Left lung (tissue), 10 donors: ENCODE measurements around the gene SKOR2. TPM values are rescaled to one million over a fixed set of nuclear protein-coding genes. Genes with fewer than 3 reads are reported as not detected.

Experiments used
- ATAC-seq: fragments of 200-7000 bp; cut with Tn5 transposase; one replicate; pipeline ENCODE4 v1.9.1; 2020; ENCODE audit warnings: moderate library complexity
- DNase-seq, 4 donors: peaks; one replicate each; pipeline ENCODE4 v3.0.0-alpha.2; 2013 to 2020
- H3K27ac ChIP-seq, 2 donors: fragments of 200-600 bp; sonication (generic) in 1 of 2; one replicate each; pipeline versions ENCODE4 v1.5.0 to v1.8.0; 2020 to 2021
- H3K27me3 ChIP-seq, 2 donors: fragments of 200-600 bp; sonication (generic) in 1 of 2; one replicate each; pipeline versions ENCODE4 v1.5.0 to v1.8.0; 2020 to 2021
- H3K36me3 ChIP-seq, 2 donors: fragments of 200-600 bp; sonication (generic) in 1 of 2; one replicate each; pipeline versions ENCODE4 v1.5.0 to v1.8.0; 2020 to 2021
- H3K4me1 ChIP-seq, 2 donors: fragments of 200-600 bp; one replicate each; pipeline ENCODE4 v1.8.0; 2021
- H3K4me3 ChIP-seq, 2 donors: fragments of 200-600 bp; sonication (generic) in 1 of 2; one replicate each; pipeline versions ENCODE4 v1.5.0 to v1.8.0; 2020 to 2021; ENCODE audit warnings: mild to moderate bottlenecking in 1 of 2
- H3K9me3 ChIP-seq, 2 donors: fragments of 200-600 bp; sonication (generic) in 1 of 2; one replicate each; pipeline versions ENCODE4 v1.5.0 to v1.8.0; 2020 to 2021
- intact Hi-C, 2 donors: fragments of 100-400 bp; cut with DNase I; formaldehyde crosslinking; loops; one replicate each; pipeline versions ENCODE4 v1.11.2 to v1.14.2; 2022
- polyA plus RNA-seq, 6 donors: library from polyadenylated mRNA; unstranded; fragments of 120-200 nt; gene quantifications; one replicate each; pipeline ENCODE4 v1.2.1, GENCODE V29; 2013; ENCODE audit not compliant: insufficient read length in 6 of 6
- total RNA-seq, 2 donors: library from RNA; stranded (reverse); fragmentation: NEBNext Ultra II Directional; extraction: Animal tissue kit (Norgen Biotek cat#: 25700); gene quantifications; one replicate each; pipeline ENCODE4 v1.2.1, GENCODE V29; 2021
- TF ChIP-seq, protein P1 (sequence below), 2 donors: fragments of 200-600 bp; sonication (generic) in 1 of 2; IDR thresholded peaks; one replicate each; pipeline versions ENCODE4 v1.5.0 to v1.8.0; 2021; ENCODE audit warnings: antibody characterized with exemption in 2 of 2
- donor health status: DM: no; HTN: yes; CAD: no.
- donor health status: DM: no; HTN: no; CAD: no.

The SKOR2 gene
- total and polyA plus RNA-seq, 8 donors = 0.11 TPM; not detected in 7

DNA sequence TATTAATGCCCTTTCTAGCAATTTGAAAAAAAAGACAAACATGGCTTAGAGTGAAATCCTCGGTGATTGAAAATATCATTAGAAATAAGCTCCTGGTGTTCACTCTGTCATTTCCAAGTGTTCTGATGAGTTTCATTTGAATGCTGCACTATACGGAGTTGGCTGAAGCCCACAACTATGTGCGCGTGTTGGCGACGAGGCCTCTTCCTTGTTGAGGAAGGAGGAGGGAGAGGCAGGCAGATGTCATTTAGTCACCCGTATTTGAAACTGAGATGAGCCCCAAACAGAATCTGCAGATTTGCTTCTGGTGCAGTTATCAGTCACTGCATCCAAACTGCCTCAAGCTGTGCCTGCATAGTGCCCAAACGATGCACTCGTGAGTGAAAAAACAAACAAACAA is 23.5 kb upstream of the SKOR2 start:
- no peak overlapping the region for H3K4me3 ChIP-seq
- H3K27me3 ChIP-seq = peaks cover 0 to 12% of the 10 kb centered on the region in 2 donors
- TF ChIP-seq, protein P1, sequence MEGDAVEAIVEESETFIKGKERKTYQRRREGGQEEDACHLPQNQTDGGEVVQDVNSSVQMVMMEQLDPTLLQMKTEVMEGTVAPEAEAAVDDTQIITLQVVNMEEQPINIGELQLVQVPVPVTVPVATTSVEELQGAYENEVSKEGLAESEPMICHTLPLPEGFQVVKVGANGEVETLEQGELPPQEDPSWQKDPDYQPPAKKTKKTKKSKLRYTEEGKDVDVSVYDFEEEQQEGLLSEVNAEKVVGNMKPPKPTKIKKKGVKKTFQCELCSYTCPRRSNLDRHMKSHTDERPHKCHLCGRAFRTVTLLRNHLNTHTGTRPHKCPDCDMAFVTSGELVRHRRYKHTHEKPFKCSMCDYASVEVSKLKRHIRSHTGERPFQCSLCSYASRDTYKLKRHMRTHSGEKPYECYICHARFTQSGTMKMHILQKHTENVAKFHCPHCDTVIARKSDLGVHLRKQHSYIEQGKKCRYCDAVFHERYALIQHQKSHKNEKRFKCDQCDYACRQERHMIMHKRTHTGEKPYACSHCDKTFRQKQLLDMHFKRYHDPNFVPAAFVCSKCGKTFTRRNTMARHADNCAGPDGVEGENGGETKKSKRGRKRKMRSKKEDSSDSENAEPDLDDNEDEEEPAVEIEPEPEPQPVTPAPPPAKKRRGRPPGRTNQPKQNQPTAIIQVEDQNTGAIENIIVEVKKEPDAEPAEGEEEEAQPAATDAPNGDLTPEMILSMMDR (IDR thresholded peaks at IDR 0.05) = no peak
- no peak for ATAC-seq
- no peak overlapping the region for H3K27ac ChIP-seq
- intact Hi-C loops = no loop called here
- no peak for DNase-seq
- no peaks in the 10 kb centered on the region for H3K9me3 ChIP-seq
- H3K36me3 ChIP-seq = no peaks in the 10 kb centered on the region
- no peaks in the 10 kb centered on the region for H3K4me1 ChIP-seq

DNA sequence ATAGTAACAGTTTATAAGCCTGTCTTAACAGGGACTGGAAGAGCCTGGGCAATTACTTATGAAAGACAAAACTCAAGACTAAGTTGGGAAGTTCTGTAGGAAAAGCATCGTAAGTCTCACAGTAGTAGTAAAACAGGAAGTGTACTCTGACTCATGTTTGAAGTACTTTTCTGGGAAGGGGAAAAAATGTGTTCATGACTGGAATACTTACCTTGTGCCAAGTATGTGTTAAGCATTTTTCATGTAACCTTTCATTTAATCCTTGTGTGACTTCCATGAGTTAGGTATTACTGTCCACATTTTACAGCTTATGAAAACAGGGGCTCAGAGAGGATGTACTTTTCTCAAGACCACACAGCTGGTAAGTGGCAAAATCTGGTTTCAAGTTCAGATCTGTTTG is 13.7 kb upstream of the SKOR2 start:
- Histone ChIP-seq H3K4me1 (peaks cover 0 to 6% of the 10 kb centered on the region in 2 donors), H3K27ac (no peak overlapping the region), H3K4me3 (no peak overlapping the region), H3K27me3 (peaks cover 45 to 71% of the 10 kb centered on the region in 2 donors), H3K9me3 (no peaks in the 10 kb centered on the region), H3K36me3 (no peaks in the 10 kb centered on the region)
- ATAC-seq (peak; percentile 71), DNase-seq (no peak)
- TF ChIP-seq, protein P1 (IDR thresholded peaks at IDR 0.05) = no peak
- intact Hi-C loops = no loop called here

DNA sequence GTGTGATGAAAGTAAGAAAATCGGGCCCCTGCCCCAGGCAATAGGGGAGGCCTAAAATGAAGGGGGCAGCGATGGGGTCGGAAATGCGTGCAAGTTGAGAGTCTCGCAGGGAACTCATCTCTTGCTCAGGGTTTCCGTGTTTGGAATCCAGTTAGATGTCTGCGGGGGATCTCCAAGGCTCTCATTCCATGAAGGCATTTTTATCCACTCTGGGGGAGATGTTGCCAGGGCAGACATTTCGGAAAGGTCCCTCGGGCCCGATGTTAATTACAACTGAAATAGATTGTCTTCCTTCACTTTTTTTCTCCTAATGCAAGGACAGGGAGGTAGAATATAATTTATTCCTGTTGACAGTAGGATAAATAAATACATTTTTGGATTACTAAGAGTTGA is 12.8 kb upstream of the SKOR2 start:
- H3K27ac ChIP-seq = no peak overlapping the region
- ATAC-seq = no peak
- no peaks in the 10 kb centered on the region for H3K36me3 ChIP-seq
- H3K4me3 ChIP-seq = peak overlapping the region in 1 of 2 donors; percentile 12
- TF ChIP-seq, protein P1 (IDR thresholded peaks at IDR 0.05) = no peak
- no peaks in the 10 kb centered on the region for H3K9me3 ChIP-seq
- DNase-seq = no peak
- H3K27me3 ChIP-seq = peaks cover 52 to 80% of the 10 kb centered on the region in 2 donors
- intact Hi-C loops = no loop called here
- H3K4me1 ChIP-seq = peaks cover 0 to 6% of the 10 kb centered on the region in 2 donors

DNA sequence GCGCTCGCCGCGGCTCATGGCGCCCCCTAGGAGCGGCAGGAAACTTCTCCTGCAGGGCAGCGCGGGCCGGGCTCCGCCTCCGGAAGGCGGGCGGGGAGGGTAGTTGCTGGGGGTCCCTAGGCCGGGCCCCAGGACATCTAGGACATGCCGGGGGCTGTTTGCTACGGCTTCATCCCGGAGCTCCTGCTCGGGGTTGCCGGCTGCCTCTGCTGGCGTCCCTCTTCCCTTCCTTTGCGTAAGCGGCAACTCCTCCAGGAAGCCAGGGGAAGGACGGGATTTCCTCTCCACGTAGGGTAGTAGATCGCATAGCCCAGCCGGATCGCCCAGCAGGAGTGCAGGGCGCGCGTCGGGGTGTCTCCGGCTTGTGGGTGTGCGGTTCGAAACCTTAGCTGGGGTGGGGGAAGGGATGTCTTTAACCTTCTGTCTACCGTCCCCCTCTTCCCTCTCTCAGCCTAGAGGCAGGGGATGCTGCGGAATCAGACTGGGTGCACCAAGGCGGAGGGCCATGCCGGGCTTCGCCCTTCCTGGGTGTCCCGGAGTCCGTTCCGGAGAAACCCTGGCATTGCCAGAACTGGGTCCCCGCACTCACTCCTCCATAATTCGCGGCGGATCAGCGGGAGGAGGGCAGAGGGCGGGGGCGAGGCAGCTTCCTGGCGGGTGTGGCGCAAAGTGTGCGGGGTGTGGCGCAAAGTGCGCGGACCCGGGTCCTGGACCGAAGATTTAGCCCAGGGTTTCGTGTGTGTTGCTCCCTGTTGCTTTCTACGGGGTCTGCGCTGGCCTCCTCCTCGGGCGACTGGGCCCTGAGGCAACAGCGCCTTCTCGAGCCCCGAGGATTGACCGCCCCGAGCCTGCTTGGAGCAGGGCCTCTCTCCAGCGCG is 12.2 kb upstream of the SKOR2 start:
- intact Hi-C loops = no loop called here
- no peaks in the 10 kb centered on the region for H3K9me3 ChIP-seq
- peak overlapping the region in 1 of 2 donors; percentile 12 for H3K4me3 ChIP-seq
- no peak overlapping the region for H3K27ac ChIP-seq
- H3K36me3 ChIP-seq = no peaks in the 10 kb centered on the region
- ATAC-seq (peak; percentile 18), DNase-seq (peak in 1 of 4 donors; percentile 75)
- H3K27me3 ChIP-seq = peaks cover 52 to 87% of the 10 kb centered on the region in 2 donors
- H3K4me1 ChIP-seq = peaks cover 0 to 6% of the 10 kb centered on the region in 2 donors
- TF ChIP-seq, protein P1 (IDR thresholded peaks at IDR 0.05) = no peak

DNA sequence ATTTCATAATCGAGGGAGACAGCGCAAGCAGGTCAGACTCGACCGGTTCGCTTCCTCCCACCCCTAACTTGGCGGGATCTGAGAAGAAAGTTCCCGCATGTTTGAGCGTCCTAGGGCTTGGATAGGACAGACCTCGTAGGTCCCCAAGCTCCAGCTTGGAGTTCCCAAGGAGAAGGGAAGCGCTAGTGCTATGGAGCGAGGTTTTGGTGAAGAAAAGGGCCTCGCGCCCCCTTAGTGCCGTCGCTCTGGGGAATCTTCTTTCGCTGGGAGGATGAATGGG is 11.6 kb upstream of the SKOR2 start:
- H3K27me3 ChIP-seq = peaks cover 52 to 92% of the 10 kb centered on the region in 2 donors
- no peak overlapping the region for H3K27ac ChIP-seq
- ATAC-seq = no peak
- H3K9me3 ChIP-seq = no peaks in the 10 kb centered on the region
- peaks cover 0 to 6% of the 10 kb centered on the region in 2 donors for H3K4me1 ChIP-seq
- no peak for DNase-seq
- intact Hi-C loops = no loop called here
- H3K36me3 ChIP-seq = no peaks in the 10 kb centered on the region
- TF ChIP-seq, protein P1 (IDR thresholded peaks at IDR 0.05) = no peak
- peak overlapping the region in 1 of 2 donors; percentile 12 for H3K4me3 ChIP-seq
